BE2C (cell line): ENCODE measurements around the gene FASTKD1.

ENCODE experiments used
- DNase-seq: peaks from one replicate; pipeline ENCODE4 v3.0.0-alpha.2; 2020
- H3K27me3 ChIP-seq: fragments of 250-450 bp; sonication (Bioruptor Pico); 2 replicates; pipeline ENCODE4 v1.5.1; 2020; ENCODE audit warnings: mild to moderate bottlenecking
- H3K36me3 ChIP-seq: fragments of 250-450 bp; sonication (Bioruptor Pico); 2 replicates; pipeline ENCODE4 v1.5.1; 2020; ENCODE audit warnings: mild to moderate bottlenecking
- H3K4me1 ChIP-seq: fragments of 250-450 bp; sonication (Bioruptor Pico); 2 replicates; pipeline ENCODE4 v1.5.1; 2020
- H3K4me3 ChIP-seq: 2 replicates; pipeline ENCODE4 v1.5.1; 2011; ENCODE audit warnings: low read depth, low read length
- H3K9me3 ChIP-seq: fragments of 250-450 bp; sonication (Bioruptor Pico); 2 replicates; pipeline ENCODE4 v1.5.1; 2020
- TF ChIP-seq, protein P1 (sequence below): IDR thresholded peaks from 2 replicates; pipeline ENCODE4 v1.5.1; 2012; ENCODE audit warnings: mild to moderate bottlenecking, low read depth, low read length

Gene FASTKD1

DNA sequence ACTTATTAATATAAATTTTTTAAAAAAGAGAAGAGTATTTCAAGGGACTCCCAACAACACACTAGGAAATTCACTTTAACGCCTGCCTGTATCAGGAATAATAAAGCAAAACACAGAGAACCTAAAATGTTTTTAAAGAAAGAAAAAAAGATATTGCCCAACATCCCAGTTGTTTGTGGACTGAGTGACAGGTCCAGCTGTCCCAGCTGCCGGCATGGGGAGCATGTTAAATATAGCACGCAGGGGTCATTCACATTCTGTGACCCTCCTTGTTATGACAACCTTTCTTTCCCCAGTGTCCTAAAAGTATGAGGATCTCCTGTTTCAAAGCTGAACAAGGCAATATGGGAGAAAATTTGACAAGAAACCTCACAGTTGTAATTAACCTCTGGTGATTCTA, 59.7 kb downstream of the FASTKD1 start:
- H3K4me1 ChIP-seq, result no peaks in the 10 kb centered on the region
- TF ChIP-seq, protein P1, sequence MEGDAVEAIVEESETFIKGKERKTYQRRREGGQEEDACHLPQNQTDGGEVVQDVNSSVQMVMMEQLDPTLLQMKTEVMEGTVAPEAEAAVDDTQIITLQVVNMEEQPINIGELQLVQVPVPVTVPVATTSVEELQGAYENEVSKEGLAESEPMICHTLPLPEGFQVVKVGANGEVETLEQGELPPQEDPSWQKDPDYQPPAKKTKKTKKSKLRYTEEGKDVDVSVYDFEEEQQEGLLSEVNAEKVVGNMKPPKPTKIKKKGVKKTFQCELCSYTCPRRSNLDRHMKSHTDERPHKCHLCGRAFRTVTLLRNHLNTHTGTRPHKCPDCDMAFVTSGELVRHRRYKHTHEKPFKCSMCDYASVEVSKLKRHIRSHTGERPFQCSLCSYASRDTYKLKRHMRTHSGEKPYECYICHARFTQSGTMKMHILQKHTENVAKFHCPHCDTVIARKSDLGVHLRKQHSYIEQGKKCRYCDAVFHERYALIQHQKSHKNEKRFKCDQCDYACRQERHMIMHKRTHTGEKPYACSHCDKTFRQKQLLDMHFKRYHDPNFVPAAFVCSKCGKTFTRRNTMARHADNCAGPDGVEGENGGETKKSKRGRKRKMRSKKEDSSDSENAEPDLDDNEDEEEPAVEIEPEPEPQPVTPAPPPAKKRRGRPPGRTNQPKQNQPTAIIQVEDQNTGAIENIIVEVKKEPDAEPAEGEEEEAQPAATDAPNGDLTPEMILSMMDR, result no peak
- no peaks in the 10 kb centered on the region for H3K9me3 ChIP-seq
- H3K36me3 ChIP-seq, result no peaks in the 10 kb centered on the region
- no peaks in the 10 kb centered on the region for H3K27me3 ChIP-seq
- no peak for DNase-seq
- H3K4me3 ChIP-seq, result no peak overlapping the region

- no peak for DNase-seq
- no peaks in the 10 kb centered on the region for H3K4me1 ChIP-seq
- no peaks in the 10 kb centered on the region for H3K9me3 ChIP-seq
- H3K4me3 ChIP-seq, result no peak overlapping the region
- TF ChIP-seq, protein P1, result no peak
- H3K27me3 ChIP-seq, result no peaks in the 10 kb centered on the region
- H3K36me3 ChIP-seq, result no peaks in the 10 kb centered on the region
Measured at GRCh38 chr2:169513094-169513493, 60.6 kb downstream of the FASTKD1 start.

DNA sequence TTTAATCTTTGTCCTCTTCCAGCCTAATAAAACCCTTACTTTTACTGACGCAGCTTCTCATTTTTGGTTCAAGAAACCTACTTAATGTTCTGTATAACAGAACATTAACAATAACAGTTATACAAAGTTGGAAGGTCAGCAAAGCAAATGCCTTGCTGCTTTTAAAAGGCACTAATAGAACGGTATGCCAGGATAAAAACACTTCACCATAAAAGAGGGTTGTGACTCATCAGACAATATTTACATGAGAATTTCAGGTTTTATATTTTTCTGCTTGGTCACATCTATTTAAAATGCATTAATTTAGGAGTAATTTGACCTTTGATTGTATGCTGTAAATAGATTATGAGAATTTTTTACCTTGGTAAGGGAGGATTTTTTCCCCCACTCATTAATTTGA, 61.1 kb downstream of the FASTKD1 start:
- no peaks in the 10 kb centered on the region for H3K27me3 ChIP-seq
- no peaks in the 10 kb centered on the region for H3K36me3 ChIP-seq
- DNase-seq, result no peak
- no peaks in the 10 kb centered on the region for H3K4me1 ChIP-seq
- no peak overlapping the region for H3K4me3 ChIP-seq
- no peaks in the 10 kb centered on the region for H3K9me3 ChIP-seq
- TF ChIP-seq, protein P1, result no peak

- Histone ChIP-seq H3K27me3 (no peaks in the 10 kb centered on the region), H3K4me3 (no peak overlapping the region), H3K36me3 (no peaks in the 10 kb centered on the region), H3K9me3 (no peaks in the 10 kb centered on the region), H3K4me1 (no peaks in the 10 kb centered on the region)
- DNase-seq, result no peak
- TF ChIP-seq, protein P1, result no peak
Measured at GRCh38 chr2:169511818-169512217, 61.8 kb downstream of the FASTKD1 start.

GRCh38 chr2:169510496-169510895, 63.2 kb downstream of the FASTKD1 start:
- no peaks in the 10 kb centered on the region for H3K4me1 ChIP-seq
- H3K4me3 ChIP-seq, result no peak overlapping the region
- no peaks in the 10 kb centered on the region for H3K9me3 ChIP-seq
- H3K36me3 ChIP-seq, result no peaks in the 10 kb centered on the region
- TF ChIP-seq, protein P1, result no peak
- H3K27me3 ChIP-seq, result no peaks in the 10 kb centered on the region
- DNase-seq, result no peak

DNA sequence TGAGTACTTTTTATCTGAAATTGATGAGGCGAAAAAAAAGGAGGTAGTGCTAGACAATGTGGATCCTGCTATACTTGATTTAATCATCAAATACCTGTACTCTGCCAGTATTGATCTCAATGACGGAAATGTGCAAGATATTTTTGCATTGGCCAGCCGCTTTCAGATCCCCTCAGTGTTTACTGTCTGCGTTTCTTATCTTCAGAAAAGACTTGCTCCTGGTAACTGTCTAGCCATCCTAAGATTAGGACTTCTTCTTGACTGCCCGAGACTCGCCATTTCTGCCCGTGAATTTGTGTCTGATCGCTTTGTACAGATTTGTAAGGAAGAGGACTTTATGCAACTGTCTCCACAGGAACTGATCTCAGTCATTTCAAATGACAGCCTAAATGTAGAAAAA, 63.7 kb downstream of the FASTKD1 start:
- Histone ChIP-seq H3K4me3 (no peak overlapping the region), H3K4me1 (no peaks in the 10 kb centered on the region), H3K9me3 (no peaks in the 10 kb centered on the region), H3K36me3 (no peaks in the 10 kb centered on the region), H3K27me3 (no peaks in the 10 kb centered on the region)
- TF ChIP-seq, protein P1, result no peak
- no peak for DNase-seq
